GM12878 (cell line): ENCODE results near the gene AFF2.

Experiments
- CHD4 ChIP-seq: fragments of 200-600 bp; sonication (generic); IDR thresholded peaks from 2 replicates; pipeline ENCODE4 v1.6.1; 2016; ENCODE audit warnings: mild to moderate bottlenecking
- CTCF ChIP-seq, 3 experiments: IDR thresholded peaks in 2 of 3; conservative IDR thresholded peaks in 1 of 3; 2 replicates each; pipeline ENCODE4 v1.5.1; 2011; ENCODE audit warnings: low read depth in 3 of 3, low read length in 3 of 3, mild to moderate bottlenecking in 3 of 3, control low read depth in 2 of 3, moderate library complexity in 2 of 3, inconsistent platforms in 1 of 3, mixed read lengths in 1 of 3; ENCODE audit not compliant: control insufficient read depth in 2 of 3, insufficient read depth in 1 of 3; ENCODE audit errors: extremely low read depth in 1 of 3
- EZH2 ChIP-seq: IDR thresholded peaks from 2 replicates; pipeline ENCODE4 v1.6.1; 2012; ENCODE audit warnings: low read depth, mild to moderate bottlenecking, control low read depth, inconsistent platforms, low read length, borderline replicate concordance; ENCODE audit not compliant: control insufficient read depth
- POLR2A ChIP-seq: IDR thresholded peaks from 2 replicates; pipeline ENCODE4 v1.6.1; 2011; ENCODE audit warnings: low read depth, mild to moderate bottlenecking, low read length
- RCOR1 ChIP-seq: conservative IDR thresholded peaks from 2 replicates; pipeline ENCODE4 v1.6.1; 2012; ENCODE audit warnings: low read depth, low read length, improper control_type of control experiment
- SPI1 ChIP-seq: IDR thresholded peaks from 2 replicates; pipeline ENCODE4 v1.6.1; 2011; ENCODE audit warnings: low read depth, mild to moderate bottlenecking, low read length, moderate library complexity, borderline replicate concordance; ENCODE audit not compliant: insufficient read depth

- no peak for TF ChIP-seq POLR2A
- TF ChIP-seq EZH2, result no peak
- TF ChIP-seq RCOR1, result no peak
- no peak for TF ChIP-seq CTCF (IDR thresholded peaks at IDR 0.05 in 2 of 3, conservative IDR thresholded peaks at IDR 0.05 in 1 of 3; ENCODE audit: control insufficient read depth in 2 of 3, extremely low read depth in 1 of 3, insufficient read depth in 1 of 3, low read depth in 3 of 3, low read length in 3 of 3)
- no peak for TF ChIP-seq SPI1
- no peak for TF ChIP-seq CHD4
Observed at GRCh38 chrX:148785256-148785655, 284.8 kb downstream of the AFF2 start.
